Embryonic facial prominence (tissue), 1 donor: Measurements from ENCODE around the gene SYNE3.

Source experiments
- DNase-seq: peaks from one replicate; pipeline ENCODE4 v3.0.0-alpha.2; 2016; ENCODE audit errors: extremely low spot score

Gene SYNE3

DNA sequence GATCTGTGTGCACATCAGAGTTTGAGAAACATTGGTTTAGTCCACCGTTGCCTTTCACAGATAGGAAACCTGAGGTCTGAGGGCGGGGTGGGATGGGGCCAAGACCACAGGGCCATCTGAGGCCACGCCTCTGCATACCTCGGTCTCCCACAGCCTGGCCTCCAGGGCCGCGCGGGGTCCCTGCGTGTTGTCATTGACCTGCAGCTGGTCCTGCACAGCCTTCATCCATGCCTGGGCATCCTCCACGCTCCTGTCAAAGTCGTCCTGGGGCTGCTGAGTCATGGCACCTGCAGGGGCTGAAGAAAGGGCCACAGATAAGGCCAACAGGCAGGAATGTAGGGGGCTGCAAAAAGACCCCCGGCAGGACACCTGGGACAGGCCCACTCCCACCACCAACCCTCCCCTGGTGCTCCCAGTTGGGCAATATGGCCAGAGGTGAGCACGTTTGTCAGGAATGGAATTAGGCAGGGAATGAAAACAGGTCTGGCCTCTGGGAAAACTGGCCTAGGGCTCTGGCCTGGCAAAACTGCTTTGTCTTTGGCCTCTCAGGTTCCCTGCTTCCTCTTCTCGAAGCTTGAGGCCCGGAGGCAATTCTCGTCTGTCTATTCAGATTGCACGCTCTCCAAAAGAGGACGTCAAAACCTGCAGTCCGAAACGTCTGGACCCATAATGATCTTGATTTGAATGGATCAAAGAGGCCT is 40.8 kb downstream of the SYNE3 start:
- no peak for DNase-seq

DNA sequence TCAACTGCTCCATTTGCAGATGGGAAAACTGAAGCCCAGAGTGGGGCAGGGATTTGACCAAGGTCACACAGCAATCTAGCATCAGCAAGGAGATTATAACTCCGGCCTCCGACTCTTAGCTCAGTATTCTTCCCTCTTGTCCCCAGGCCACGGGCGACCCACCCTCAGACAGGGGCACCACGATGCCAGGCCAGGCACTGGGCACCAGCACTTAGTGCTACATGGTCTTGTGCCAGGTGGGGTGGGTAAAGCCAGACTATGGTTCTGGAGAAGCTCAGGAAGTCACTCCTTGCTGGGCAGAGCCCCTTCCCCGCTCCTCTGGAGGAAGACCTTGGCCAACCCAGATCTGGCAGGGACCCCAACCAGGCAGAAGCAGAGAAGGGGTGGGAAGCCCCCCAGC is 41.5 kb downstream of the SYNE3 start:
- no peak for DNase-seq

DNA sequence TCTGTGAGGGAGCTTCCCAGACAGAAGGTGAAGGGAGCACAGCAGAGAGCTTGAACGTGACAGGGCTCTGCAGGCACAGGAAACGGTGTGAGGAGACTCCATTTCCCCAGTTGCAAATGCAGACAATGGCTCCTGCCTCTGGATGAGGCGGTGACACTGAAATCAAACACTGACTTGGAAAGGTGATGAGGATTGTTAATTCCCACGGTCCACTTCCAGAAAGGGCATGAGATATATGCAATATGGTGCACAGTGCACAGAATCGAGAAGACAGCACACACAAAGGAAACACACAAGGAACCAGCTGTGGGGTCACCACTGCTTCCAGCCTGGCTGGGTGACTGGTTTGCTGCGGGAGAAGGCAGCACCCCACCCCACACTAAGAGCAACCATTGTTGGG is 42.0 kb downstream of the SYNE3 start:
- no peak for DNase-seq

DNA sequence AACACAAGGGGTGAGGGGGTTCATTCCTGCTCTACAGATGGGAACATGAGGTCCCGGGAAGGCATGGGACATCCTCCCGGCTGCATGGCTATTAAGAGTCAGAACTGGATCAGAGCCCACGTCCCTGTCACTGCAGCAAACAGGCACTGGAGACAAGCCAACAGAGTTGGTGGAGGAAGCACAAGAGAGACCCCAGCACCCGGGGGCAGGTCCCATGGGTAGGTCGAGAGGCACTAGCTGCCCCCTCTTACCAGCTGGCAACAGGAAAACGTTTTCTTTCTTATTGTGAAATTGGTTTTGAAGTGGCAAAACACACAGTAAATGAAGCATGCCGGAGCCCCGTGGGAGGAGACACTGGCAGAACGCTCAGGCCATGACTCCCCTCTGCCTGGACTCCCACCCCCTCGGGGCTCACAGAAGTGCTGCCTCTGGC is 43.6 kb downstream of the SYNE3 start:
- no peak for DNase-seq

GRCh38 chr14:95471476-95471875 is 45.0 kb downstream of the SYNE3 start:
- no peak for DNase-seq

DNA sequence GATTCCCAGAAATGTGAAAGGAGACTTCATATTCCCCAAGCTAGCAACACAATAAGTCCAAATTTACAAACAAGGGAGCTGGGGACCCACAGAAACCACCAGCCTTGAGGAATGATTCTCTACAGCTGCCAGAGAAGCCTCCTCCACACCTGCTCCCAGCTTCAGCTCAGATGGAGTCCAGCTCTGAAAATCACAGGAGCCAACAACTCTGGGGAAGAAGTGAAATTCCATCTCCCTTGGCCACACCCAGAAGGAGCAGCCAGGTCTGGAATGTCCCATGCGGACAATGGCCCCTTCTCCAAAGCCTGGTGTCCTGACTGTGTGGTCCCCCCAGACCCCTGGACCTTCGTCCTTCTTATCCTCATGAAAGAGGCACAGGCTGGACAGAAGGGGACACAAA is 45.4 kb downstream of the SYNE3 start:
- DNase-seq: no peak

DNA sequence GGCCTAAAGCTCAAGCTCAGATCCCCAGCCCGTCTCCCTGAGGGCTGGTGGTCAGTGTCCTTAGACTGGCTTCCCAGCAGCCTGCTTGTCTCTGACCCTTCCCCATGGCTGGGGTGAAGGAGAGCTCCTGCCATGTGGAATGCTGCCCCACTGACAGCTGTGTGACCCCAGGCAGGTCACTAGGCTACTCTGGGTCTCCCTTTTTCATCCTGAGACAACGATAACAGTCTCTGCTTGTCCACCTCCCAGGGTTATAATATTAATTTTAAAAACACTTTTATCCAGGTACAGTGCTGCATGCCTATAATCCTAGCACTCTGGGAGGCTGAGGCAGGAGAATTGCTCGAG is 47.3 kb downstream of the SYNE3 start:
- DNase-seq: no peak

GRCh38 chr14:95468448-95469133 is 47.9 kb downstream of the SYNE3 start:
- DNase-seq: no peak

DNA sequence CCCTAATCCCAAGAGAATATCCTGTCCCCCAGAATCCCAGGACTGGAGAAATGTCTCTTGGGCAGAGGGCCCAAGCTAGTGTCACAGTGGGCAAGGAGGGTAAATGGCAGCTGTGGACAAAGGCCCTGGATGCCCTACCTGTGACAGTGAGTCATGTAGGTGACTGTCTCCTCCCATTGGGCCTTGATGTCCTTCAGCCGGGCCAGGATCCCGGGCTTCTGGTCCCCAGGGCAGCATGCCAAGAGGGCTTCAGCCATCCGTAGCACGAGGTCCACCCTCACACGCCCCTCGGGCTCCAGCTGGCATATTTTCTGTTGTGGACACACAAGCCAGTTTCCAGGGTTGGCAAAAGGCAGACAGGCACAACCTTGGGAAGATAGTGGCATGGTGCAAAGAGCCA is 48.8 kb downstream of the SYNE3 start:
- DNase-seq: no peak

DNA sequence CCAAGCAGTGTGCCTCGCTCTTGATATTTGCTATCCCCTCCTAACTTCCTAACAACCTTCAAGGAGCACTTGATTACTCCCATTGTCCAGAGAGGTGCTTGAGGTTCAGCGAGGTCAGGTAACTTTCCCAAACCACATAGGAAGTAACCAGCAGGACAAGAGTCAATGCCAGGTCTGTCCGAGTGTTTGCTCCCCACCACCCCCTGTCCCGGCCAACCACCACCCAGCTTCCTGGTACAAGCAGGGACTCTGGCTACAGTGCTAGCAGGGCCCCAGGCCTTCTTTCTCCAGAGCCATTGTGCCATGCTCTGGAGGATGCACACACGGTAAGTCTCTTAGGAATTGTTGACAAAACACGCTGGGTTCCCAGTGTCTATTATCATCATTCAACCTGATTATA is 49.2 kb downstream of the SYNE3 start:
- no peak for DNase-seq
